ENCODE data around the gene SFRP5. TPM values are rescaled to one million over a fixed set of nuclear protein-coding genes. Genes with fewer than 3 reads are reported as not detected.
A peak's percentile ranks its signal among the peaks of the same experiment; 100 is the strongest.

SFRP5 gene
- polyA plus RNA-seq (ENCODE audit: insufficient read length in 10 of 10): 1 to 10 TPM; 1.2 to 2.2 (median 1.4) TPM
- long read RNA-seq, donor 1: 0 reads
- long read RNA-seq, donor 2, partial matches to known transcripts: 0 of 1 reads
- long read RNA-seq, donor 2, other reads (novel, unspliced or antisense): 0 of 1 reads
- long read RNA-seq, donor 3: 0 reads
- long read RNA-seq, donor 4, partial matches to known transcripts: 0 of 1 reads
- long read RNA-seq, donor 4, other reads (novel, unspliced or antisense): 0 of 1 reads
- long read RNA-seq, donor 5, partial matches to known transcripts: 0 of 1 reads
- long read RNA-seq, donor 5, other reads (novel, unspliced or antisense): 0 of 1 reads
- long read RNA-seq, donor 6, partial matches to known transcripts: 0 of 2 reads
- long read RNA-seq, donor 6, other reads (novel, unspliced or antisense): 0 of 2 reads
- long read RNA-seq, donor 7: 0 reads
- long read RNA-seq, donor 8: 0 reads
- long read RNA-seq, donor 9, partial matches to known transcripts: 0 of 1 reads
- long read RNA-seq, donor 9, other reads (novel, unspliced or antisense): 0 of 1 reads

- DNase-seq: no peak
Observed at GRCh38 chr10:97771913-97772823, at the start of gene SFRP5. Gene SFRP5 (minus strand): TSS chr10:97771999. CDS start chr10:97771833, 166 bp downstream.

GRCh38 chr10:97820096-97820704 lies 48.4 kb upstream of the SFRP5 start:
- no peak for DNase-seq

GRCh38 chr10:97818572-97818971 lies 46.8 kb upstream of the SFRP5 start:
- no peak for DNase-seq

GRCh38 chr10:97816609-97817008 lies 44.8 kb upstream of the SFRP5 start:
- DNase-seq: no peak

- DNase-seq: no peak
Observed at GRCh38 chr10:97814996-97815395, 43.2 kb upstream of the SFRP5 start.

GRCh38 chr10:97813311-97813710 lies 41.5 kb upstream of the SFRP5 start:
- DNase-seq: no peak

GRCh38 chr10:97812696-97813095 lies 40.9 kb upstream of the SFRP5 start:
- no peak for DNase-seq

- DNase-seq: no peak
Observed at GRCh38 chr10:97811958-97812357, 40.2 kb upstream of the SFRP5 start.

- no peak for DNase-seq
Observed at GRCh38 chr10:97810446-97810845, 38.6 kb upstream of the SFRP5 start.

GRCh38 chr10:97805949-97806348 lies 34.1 kb upstream of the SFRP5 start:
- no peak for DNase-seq

GRCh38 chr10:97805096-97805884 lies 33.5 kb upstream of the SFRP5 start:
- peak in 1 of 3 donors; percentile 21 for DNase-seq

- no peak for DNase-seq
Observed at GRCh38 chr10:97801422-97801821, 29.6 kb upstream of the SFRP5 start.

- DNase-seq: no peak
Observed at GRCh38 chr10:97800474-97800873, 28.7 kb upstream of the SFRP5 start.

GRCh38 chr10:97798958-97799610 lies 27.3 kb upstream of the SFRP5 start:
- no peak for DNase-seq

GRCh38 chr10:97796651-97797050 lies 24.9 kb upstream of the SFRP5 start:
- no peak for DNase-seq

GRCh38 chr10:97795886-97796285 lies 24.1 kb upstream of the SFRP5 start:
- DNase-seq: no peak

GRCh38 chr10:97791824-97792721 lies 20.3 kb upstream of the SFRP5 start:
- DNase-seq: peak; percentile 19 to 64 (median 46)

- no peak for DNase-seq
Observed at GRCh38 chr10:97789770-97790397, 18.1 kb upstream of the SFRP5 start.
